Eye (tissue), 1 donor: Measurements from ENCODE around the gene NLRP1.
"Not testable (repeated sequence)": the region's sequence is repeated elsewhere in the genome, so short reads cannot be mapped to it uniquely, and the experiment has no call there.

Source experiments
- DNase-seq: peaks from one replicate; pipeline ENCODE4 v3.0.0-alpha.2; 2015

Gene NLRP1

DNA sequence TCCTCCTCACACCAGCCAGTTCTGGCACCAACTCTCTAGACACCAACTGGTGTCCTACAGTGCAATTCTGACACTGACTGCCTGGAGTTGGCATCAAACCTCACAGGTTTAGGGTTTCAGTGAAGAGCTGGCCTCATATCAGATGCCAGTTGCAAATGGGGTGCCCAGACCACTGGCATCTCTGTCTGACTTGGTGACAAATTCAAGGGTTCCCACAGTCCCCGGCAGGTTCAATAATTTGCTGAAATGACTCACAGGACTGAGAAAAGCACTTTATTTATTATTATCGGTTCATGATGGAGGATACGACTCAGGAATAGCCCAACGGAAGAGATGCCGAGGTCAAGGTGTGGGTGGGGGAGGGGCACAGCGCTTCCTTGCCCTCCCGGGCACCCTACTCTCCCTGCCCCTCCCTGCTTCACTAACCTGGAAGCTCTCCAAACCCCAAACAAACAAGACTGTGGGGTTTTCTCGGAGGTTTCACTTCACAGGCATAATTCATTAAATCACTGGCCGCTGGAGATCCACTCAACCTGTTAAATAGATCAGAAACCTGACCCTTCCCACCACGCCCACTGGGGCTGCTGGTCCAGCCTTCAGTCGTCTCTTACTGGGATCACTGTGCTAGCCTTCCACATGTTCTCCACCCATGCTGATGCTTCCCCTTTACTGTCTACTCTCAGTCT, 1.7 kb upstream of the NLRP1 start:
- no peak for DNase-seq

DNA sequence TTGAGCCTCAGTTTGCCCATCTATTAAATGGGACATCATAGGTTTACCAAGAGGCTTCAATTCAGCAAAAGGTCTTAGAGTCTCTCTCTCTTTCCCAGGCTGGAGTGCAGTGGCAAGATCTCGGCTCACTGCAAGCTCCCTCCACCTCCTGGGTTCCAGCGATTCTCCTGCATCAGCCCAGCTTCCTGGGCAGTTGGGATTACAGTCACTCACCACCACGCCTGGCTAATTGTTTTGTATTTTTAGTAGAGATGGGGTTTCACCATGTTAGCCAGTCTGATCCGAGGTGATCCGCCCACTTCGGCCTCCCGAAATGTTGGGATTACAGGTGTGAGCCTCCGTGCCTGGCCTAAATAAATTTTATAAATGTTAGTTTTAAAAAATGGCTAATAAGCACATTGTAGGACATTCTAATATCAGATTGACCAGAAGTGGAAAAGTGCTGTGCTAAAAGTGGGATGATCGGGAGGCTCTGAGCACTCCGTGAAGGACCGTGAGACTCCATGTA, 1.0 kb upstream of the NLRP1 start:
- DNase-seq: no peak

GRCh38 chr17:5583426-5584382, 605 bp downstream of the NLRP1 start:
- no peak for DNase-seq

DNA sequence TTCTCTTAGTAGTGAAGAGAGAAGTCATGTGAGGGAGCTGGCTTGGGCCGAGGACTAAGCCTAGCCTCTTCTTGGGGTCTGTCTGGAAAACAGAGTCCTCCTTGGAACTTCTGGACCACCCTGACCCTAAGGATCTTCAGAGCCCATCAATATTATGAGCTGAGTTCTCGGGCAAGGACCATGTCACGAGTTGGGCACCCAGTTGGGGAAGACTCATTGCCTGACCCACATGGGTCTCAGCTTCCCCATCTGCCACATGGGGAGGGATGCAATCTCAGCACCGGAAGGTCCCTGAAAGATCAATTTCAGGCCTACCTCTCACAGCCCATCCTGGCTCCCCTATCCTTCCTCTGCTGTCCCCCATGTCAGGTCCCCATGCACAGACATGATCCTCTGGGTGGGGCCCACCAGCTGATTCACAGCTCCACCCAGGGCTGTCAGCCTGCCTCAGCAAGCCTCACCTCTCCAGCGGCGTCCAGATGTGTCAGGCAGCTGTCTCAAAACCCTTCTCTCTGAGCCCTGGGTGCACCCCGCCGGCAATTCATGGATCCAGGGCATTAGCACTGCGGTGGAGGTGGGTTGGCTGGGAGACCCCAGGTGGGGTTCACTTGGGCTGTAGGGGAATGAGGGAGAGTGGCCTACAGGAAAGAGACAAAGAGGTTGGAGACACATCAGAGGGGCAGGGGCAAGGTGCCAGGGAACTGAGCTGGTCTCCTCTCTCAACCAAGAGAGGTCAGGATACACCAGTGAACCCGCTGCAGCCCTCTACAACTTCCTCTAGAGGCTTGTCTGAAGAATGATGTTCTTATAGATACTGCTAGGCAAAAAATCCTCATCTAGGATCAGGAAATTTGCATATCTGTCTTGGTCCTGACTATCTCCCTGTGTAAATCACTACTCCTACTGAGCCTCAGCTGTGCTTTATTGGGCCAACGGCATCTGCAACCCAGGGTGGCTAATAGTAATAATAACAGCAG, 1.8 kb downstream of the NLRP1 start:
- DNase-seq: no peak

GRCh38 chr17:5581655-5582054, 2.7 kb downstream of the NLRP1 start:
- no peak for DNase-seq

GRCh38 chr17:5580969-5581368, 3.3 kb downstream of the NLRP1 start:
- DNase-seq: no peak

DNA sequence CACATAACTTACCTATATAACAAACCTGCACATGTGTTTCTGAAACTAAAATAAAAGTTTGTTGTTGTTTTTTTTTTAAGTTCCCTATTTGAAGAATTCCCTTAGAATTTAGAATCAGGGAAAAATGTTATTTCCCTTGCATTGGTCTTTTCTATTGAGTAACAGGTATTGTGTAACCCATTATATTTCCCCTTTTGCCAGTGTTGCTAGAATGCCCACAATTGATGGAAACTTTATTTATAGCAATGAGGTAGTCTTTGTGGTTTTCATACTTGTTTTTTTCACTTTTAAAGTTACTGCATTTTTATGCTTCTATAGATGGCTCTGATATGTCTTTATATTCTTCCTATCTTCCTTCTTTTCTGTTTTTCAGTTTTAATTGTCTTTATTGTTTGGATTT, 3.9 kb downstream of the NLRP1 start:
- DNase-seq: no peak

GRCh38 chr17:5578768-5579167, 5.5 kb downstream of the NLRP1 start:
- DNase-seq: not testable (repeated sequence)

GRCh38 chr17:5573017-5573416, 11.3 kb downstream of the NLRP1 start:
- DNase-seq: not testable (repeated sequence)

DNA sequence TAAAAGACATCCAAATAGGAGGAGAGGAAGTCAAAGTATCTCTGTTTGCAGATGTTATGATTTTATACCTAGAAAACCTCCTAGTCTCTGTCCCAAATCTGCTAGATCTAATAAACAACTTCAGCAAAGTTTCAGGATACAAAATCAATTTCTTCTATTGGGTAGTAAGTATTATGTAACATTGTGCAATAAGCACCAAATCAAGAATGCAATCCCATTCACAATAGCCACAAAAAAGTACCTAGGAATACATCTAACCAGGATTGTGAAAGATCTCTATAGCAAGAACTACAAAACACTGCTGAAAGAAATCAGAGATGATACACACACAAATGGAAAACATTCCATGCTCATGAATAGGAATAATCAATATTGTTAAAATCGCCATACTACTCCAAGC, 13.0 kb downstream of the NLRP1 start:
- no peak for DNase-seq

DNA sequence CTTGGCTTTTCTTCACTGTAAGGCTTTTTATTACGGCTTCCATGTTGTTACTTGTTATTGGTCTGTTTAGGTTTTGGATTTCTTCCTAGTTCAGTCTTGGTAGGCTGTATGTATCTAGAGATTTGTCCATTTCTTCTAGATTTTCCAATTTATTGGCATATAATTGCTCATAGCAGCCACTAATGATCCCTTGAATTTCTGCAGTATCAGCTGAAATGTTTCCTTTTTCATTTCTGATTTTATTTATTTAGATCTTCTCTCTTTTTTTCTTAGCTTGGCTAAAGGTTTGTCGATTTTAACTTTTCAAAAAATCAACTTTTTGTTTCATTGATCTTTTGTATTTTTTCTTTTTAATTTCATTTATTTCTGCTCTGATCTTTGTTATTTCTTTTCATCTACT, 18.5 kb downstream of the NLRP1 start:
- DNase-seq: no peak

DNA sequence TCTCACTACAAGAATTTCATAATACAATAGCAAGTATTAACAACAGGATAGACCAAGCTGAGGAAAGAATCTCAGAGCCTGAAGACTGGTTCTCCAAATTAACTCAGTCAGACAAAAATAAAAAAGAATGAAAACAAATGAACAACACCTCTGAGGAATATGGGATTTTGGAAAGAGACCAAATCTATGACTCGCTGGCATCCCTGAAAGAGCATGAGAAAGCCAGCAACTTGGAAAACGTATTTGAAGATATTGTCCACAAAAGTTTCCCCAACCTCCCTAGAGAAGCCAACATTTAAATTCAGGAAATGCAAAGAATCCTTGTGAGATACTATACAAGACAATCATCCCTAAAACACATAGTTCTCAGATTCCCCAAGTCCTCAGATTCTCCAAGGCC, 20.9 kb downstream of the NLRP1 start:
- no peak for DNase-seq

DNA sequence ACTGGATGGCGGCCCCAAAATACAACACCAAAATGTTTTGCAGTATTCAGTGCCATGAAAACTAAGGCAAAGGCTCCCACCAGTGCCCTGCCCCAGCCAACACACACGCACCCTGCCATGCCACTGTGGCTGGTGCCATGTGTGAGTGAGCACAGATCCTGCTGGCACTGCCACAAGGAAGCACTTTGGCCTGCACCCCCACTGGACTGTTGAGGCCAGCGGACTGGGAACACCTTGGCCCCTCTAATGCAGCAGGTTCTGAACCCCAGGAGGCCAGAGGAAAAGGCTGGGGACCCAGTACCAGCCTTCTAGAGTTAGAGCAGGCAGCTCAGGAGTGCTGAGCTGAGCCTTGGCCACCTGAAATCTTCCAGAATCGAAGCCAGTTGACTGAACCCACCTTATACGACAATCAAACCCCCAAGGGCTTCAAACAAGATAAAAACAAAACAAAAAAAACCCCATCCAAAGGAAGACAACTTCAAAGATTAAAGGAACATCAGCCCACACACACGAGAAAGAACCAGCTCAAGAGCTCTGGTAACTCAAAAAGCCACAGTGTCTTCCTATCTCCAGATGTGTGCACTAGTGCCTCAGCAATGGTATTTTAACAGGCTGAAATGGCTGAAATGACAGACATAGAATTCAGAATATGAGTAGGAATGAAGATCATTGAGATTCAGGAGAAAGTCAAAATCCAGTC, 21.5 kb downstream of the NLRP1 start:
- no peak for DNase-seq

GRCh38 chr17:5561736-5562571, 22.4 kb downstream of the NLRP1 start:
- DNase-seq: no peak

DNA sequence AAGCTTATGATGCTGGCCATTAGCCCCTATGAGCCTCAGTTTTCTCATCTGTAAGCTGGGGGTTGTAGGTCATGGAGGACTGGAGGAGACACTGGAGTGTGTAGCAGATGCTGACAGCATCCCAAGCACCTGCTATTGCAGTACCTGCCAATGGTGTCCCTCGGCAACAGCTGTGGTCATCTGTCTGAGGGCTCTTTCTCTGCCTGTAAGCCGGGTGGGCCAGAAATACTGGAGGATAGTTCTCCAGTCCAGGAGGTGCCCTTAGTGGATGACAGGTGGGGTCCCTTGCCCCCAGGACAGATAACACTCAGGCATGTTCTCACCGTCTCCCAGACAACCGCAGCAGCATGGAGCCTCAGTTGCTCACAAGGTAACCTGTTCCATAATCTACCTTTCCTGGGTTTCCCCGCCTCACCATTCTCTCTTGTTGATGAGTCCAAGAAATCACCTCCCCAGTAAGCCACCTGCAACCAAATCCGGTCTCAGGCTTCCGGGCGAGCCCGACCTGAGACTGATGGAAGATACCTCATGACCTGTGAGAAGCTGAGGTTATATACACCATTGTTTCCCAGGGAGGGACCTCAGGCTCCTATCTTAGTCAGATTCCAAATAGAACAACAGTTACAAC, 23.8 kb downstream of the NLRP1 start:
- no peak for DNase-seq

GRCh38 chr17:5558815-5559785, 25.2 kb downstream of the NLRP1 start:
- DNase-seq: no peak

DNA sequence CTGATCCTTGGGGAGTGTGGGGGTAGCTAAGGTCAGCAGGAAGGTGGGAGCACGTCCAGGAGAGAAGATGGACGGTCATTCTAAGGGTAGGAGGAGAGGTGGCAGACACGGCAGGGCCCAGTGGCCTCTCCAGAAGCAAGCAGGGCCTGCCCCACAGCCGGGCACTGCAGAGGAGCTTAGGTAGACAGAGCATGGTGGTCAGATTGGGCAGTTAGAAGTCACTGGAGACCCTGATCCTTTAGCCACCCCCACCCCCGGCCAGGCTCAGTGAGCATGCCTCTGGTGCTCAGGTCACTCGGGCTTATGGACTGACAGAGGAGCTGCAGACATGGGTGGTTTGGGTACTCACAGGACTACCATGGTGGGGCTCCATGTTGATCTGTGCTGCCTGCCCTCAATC, 26.3 kb downstream of the NLRP1 start:
- no peak for DNase-seq

DNA sequence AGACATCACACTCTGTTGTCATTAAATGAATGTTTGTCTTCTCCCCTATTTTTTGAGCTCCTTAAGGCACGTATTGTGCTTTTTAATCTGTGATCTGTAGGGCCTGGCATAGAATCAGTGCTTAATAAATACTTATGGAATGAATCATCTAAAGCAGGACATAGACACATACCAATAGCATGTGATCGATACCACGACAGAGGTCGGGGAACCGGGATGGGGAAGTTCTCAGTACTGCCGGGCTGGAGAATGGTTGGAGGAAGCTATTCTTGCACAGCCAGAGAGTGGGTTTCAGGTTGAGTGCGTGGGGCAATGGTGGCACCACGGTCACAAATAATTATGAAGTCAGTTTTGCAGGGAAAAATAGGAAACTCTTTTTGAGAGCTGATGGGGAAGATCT, 26.8 kb downstream of the NLRP1 start:
- DNase-seq: no peak

DNA sequence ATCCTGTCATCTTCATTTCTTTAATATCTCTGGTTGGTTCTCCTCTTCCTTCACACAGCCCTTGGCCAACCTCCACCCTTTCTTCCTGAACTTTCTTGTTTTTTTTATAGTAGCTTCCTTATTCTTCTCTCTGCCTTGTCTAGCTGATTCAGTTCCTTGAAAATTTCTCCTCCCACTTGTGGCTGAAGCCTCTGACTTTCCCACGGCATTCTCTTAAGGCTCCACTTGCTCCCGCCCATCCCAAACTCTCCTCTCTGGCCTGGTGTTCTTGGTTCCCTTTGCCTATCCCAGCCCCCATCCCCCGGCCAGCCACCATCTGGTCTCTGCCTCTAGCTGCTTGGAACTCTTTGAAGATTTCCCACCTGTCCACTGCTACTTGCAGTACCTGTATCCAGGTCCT, 29.1 kb downstream of the NLRP1 start:
- DNase-seq: no peak
